HG02759 (cell line): Measurements from ENCODE around the gene CACNA2D1.

Source experiments
- ATAC-seq: cut with Tn5 transposase; IDR thresholded peaks from one replicate; pipeline ENCODE4 v1.9.1; 2021; ENCODE audit warnings: mild to moderate bottlenecking, moderate library complexity; ENCODE audit not compliant: unreplicated experiment

CACNA2D1 gene

GRCh38 chr7:82289152-82289535 lies 154.4 kb downstream of the CACNA2D1 start:
- no peak for ATAC-seq

GRCh38 chr7:82286798-82287140 lies 156.8 kb downstream of the CACNA2D1 start:
- no peak for ATAC-seq

GRCh38 chr7:82286096-82286797 lies 157.3 kb downstream of the CACNA2D1 start:
- no peak for ATAC-seq

- no peak for ATAC-seq
These were observed 158.5 kb downstream of the CACNA2D1 start for GRCh38 chr7:82284936-82285519.

- no peak for ATAC-seq
These were observed 168.2 kb downstream of the CACNA2D1 start for GRCh38 chr7:82275342-82275741.

- ATAC-seq = no peak
These were observed 168.9 kb downstream of the CACNA2D1 start for GRCh38 chr7:82274681-82275080.

GRCh38 chr7:82273886-82274285 lies 169.7 kb downstream of the CACNA2D1 start:
- ATAC-seq = no peak

- ATAC-seq = no peak
These were observed 172.7 kb downstream of the CACNA2D1 start for GRCh38 chr7:82270870-82271269.

GRCh38 chr7:82268632-82269031 lies 174.9 kb downstream of the CACNA2D1 start:
- no peak for ATAC-seq

GRCh38 chr7:82266081-82266480 lies 177.5 kb downstream of the CACNA2D1 start:
- ATAC-seq = no peak

GRCh38 chr7:82264783-82265305 lies 178.7 kb downstream of the CACNA2D1 start:
- no peak for ATAC-seq

- no peak for ATAC-seq
These were observed 179.4 kb downstream of the CACNA2D1 start for GRCh38 chr7:82263920-82264782.

- no peak for ATAC-seq
These were observed 185.4 kb downstream of the CACNA2D1 start for GRCh38 chr7:82258181-82258580.

- no peak for ATAC-seq
These were observed 186.4 kb downstream of the CACNA2D1 start for GRCh38 chr7:82257118-82257695.

GRCh38 chr7:82255706-82256105 lies 187.9 kb downstream of the CACNA2D1 start:
- ATAC-seq = no peak

- no peak for ATAC-seq
These were observed 193.0 kb downstream of the CACNA2D1 start for GRCh38 chr7:82250598-82250997.

- ATAC-seq = no peak
These were observed 193.6 kb downstream of the CACNA2D1 start for GRCh38 chr7:82249979-82250378.

- no peak for ATAC-seq
These were observed 195.7 kb downstream of the CACNA2D1 start for GRCh38 chr7:82247814-82248433.

GRCh38 chr7:82244947-82245517 lies 198.5 kb downstream of the CACNA2D1 start:
- no peak for ATAC-seq

GRCh38 chr7:82241356-82241755 lies 202.2 kb downstream of the CACNA2D1 start:
- ATAC-seq = no peak

- ATAC-seq = no peak
These were observed 207.9 kb downstream of the CACNA2D1 start for GRCh38 chr7:82235713-82236112.
